NCI-H748 (cell line): ENCODE data around the gene ZNF202.

Source experiments
- DNase-seq: peaks from one replicate; lab custom pipeline; 2025; ENCODE audit not compliant: unreplicated experiment; lab: John Stamatoyannopoulos, UW

The ZNF202 gene

GRCh38 chr11:123684601-123685000 lies 56.9 kb downstream of the ZNF202 start:
- DNase-seq: no peak

DNA sequence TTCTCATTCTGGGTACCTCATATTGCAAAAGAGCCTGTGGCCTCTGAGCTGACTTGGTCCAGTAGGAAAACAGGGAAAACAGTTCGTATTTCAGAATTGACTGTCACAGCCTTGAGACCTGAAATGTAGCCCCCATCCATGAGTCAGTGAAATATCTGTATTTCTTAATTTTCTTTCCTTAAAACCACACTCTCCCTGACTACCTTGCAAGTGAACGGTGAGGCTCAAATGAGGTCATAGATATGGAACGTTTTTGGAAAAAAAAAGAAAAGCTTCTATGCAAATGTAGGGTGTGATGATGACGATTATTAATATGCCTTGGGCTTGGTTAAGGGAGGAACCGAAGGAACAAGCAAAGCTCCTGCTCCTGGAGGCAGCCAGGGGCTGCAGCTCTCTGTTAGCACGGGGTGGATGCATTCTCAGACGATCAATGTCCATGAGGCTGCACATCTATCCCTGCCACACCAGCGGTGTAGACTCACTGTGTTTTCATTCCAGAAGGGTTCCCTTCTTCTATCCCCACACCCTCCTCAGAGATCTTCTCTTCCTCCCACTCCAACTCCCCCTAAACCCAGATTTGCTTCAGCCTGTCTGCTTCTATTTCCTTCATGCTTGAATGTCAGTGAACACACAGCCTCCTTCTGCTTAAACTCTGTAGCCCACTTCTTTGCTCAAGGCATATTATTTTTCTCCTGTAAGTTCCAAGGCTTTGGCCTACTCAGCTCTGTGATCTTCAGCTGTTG lies 57.9 kb downstream of the ZNF202 start:
- DNase-seq: no peak

DNA sequence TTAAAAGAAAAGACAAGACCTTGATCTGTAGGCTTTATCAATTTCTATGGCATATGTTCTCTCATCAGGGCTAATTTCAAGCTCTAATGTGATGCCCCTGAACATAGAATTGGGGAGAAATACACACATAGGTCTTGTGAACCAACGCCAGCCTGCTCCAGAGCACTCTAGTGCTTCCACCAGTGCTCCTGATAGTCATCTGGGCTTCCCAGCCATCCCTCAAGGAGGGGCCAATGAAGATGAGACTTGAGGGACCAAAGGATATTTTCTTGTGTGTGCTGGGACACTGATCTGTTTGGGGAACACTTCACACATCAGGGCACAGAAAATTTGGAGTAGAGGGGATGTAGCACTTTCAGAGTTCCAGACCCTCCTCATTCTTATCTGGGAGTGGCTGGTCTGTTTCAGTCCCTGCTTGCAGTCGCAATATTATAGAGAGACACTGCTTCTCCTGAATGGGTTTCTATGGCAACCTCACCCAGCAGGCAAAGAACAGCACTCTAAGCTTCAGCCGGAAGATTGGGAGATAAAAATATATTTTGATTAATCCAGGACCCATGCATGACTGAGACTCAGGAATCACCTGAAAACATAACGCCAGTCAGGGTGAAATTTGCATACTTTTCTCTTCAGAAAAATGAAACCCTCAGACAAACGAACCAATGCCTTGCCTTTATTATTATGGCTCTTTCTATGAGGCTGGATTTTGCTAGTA lies 58.6 kb downstream of the ZNF202 start:
- DNase-seq: peak; percentile 54

- no peak for DNase-seq
Observed at GRCh38 chr11:123681030-123681429, 60.4 kb downstream of the ZNF202 start.

GRCh38 chr11:123678246-123678645 lies 63.2 kb downstream of the ZNF202 start:
- DNase-seq: no peak

DNA sequence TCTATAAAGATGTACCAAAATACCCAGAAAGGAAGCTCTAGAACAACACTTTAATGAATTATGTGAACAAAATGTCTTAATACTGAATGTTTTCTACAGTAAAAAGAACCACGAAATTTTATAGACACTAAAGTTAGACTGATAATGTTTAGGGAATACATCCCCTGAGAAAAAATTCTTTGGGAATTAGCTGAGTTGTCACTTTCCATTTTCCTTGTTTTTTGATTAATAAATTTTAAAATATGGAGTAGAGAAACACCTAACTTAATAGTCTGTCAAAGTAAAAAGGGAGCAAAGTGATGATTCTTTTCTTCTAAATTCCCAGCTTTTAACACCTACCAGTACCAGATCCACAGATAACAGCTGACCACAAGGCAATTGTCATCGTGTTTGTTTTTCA lies 64.0 kb downstream of the ZNF202 start:
- no peak for DNase-seq

- DNase-seq: no peak
Observed at GRCh38 chr11:123674297-123674696, 67.2 kb downstream of the ZNF202 start.
